HCT116 (cell line): ENCODE measurements around the gene TMEM63A. TPM values are rescaled to one million over a fixed set of nuclear protein-coding genes. Genes with fewer than 3 reads are reported as not detected.

Experiments used
- ATAC-seq: fragments of 200-7000 bp; cut with Tn5 transposase; 2 replicates; pipeline ENCODE4 v1.9.1; 2020; ENCODE audit warnings: mild to moderate bottlenecking, moderate library complexity
- BruUV-seq: library from RNA; stranded (reverse); fragments of 400-500 nt; replicated peaks from 2 replicates; lab custom pipeline; 2021; lab: Mats Ljungman, UMichigan
- CTCF ChIA-PET: fragments of 300-600 bp; sonication (Branson Sonifier 250); formaldehyde crosslinking; loops from one replicate; lab custom pipeline; 2021; ENCODE audit warnings: antibody characterized with exemption; lab: Charles Lee
- POLR2A ChIA-PET: fragments of 300-600, 350-600 bp; sonication (Branson Sonifier 250); formaldehyde crosslinking; loops from one replicate; lab custom pipeline; 2021; ENCODE audit warnings: antibody characterized with exemption; lab: Charles Lee
- RAD21 ChIA-PET, 2 experiments: fragments of 300-600 bp; sonication (Branson Sonifier 250); formaldehyde crosslinking; loops; one replicate each; lab custom pipeline; 2023; ENCODE audit warnings: low total read pairs in 2 of 2; ENCODE audit not compliant: uncharacterized antibody in 2 of 2, unreplicated experiment in 2 of 2, low non-redundant PET in 1 of 2; lab: Charles Lee
- DNase-seq: peaks from one replicate; pipeline ENCODE4 v3.0.0-alpha.2; 2010; ENCODE audit warnings: low read depth, low spot score
- H2AFZ ChIP-seq: fragments of 200-600 bp; shearing (Covaris generic), sonication (generic); 2 replicates; pipeline ENCODE4 v1.6.1; 2017; ENCODE audit warnings: low read depth, mixed run types, mixed read lengths, antibody characterized with exemption, low read length; ENCODE audit not compliant: poor library complexity, severe bottlenecking
- H3K27ac ChIP-seq: 2 replicates; pipeline ENCODE4 v1.5.1; 2012; ENCODE audit warnings: low read depth, low read length
- H3K27me3 ChIP-seq: fragments of 200-600 bp; sonication (generic); 2 replicates; pipeline ENCODE4 v1.6.1; 2016; ENCODE audit warnings: mixed run types, low read length, mixed read lengths; ENCODE audit not compliant: insufficient read depth
- H3K36me3 ChIP-seq, 2 experiments: fragments of 200-500 bp in 1 of 2; fragments of 200-600 bp in 1 of 2; sonication (Bioruptor generic) in 1 of 2; sonication (generic) in 1 of 2; 2 replicates each; pipeline versions ENCODE4 v1.5.1 to v1.6.1; 2014 to 2016; ENCODE audit warnings: low read length in 2 of 2, inconsistent platforms in 1 of 2, mixed read lengths in 1 of 2, mixed run types in 1 of 2; ENCODE audit not compliant: insufficient read depth in 2 of 2, control insufficient read depth in 1 of 2
- H3K4me1 ChIP-seq, 2 experiments: fragments of 200-600 bp in 1 of 2; sonication (generic) in 1 of 2; 2 replicates each; pipeline versions ENCODE4 v1.5.1 to v1.6.1; 2012 to 2017; ENCODE audit warnings: low read length in 2 of 2, inconsistent platforms in 1 of 2, mild to moderate bottlenecking in 1 of 2, mixed read lengths in 1 of 2, mixed run types in 1 of 2, moderate library complexity in 1 of 2; ENCODE audit not compliant: insufficient read depth in 2 of 2, control insufficient read depth in 1 of 2
- H3K4me2 ChIP-seq: fragments of 200-600 bp; sonication (generic); 2 replicates; pipeline ENCODE4 v1.6.1; 2017; ENCODE audit warnings: mixed run types, low read length, mixed read lengths
- H3K4me3 ChIP-seq, 2 experiments: fragments of 200-600 bp in 1 of 2; sonication (generic) in 1 of 2; replicated peaks in 1 of 2; 2 replicates each; pipeline ENCODE4 v1.5.1; 2011 to 2016; ENCODE audit warnings: low read length in 2 of 2, control low read depth in 1 of 2, low read depth in 1 of 2, mild to moderate bottlenecking in 1 of 2, mixed read lengths in 1 of 2, mixed run types in 1 of 2
- H3K79me2 ChIP-seq: fragments of 200-600 bp; sonication (generic); 2 replicates; pipeline ENCODE4 v1.6.1; 2017; ENCODE audit warnings: mild to moderate bottlenecking, mixed run types, low read length, moderate library complexity, mixed read lengths; ENCODE audit not compliant: insufficient read depth
- H3K9ac ChIP-seq: fragments of 200-600 bp; sonication (generic); 2 replicates; pipeline ENCODE4 v1.6.1; 2016; ENCODE audit warnings: low read length, mixed read lengths
- H3K9me2 ChIP-seq: fragments of 200-600 bp; sonication (generic), shearing (Covaris generic); 2 replicates; pipeline ENCODE4 v1.6.1; 2017; ENCODE audit warnings: mixed run types, mild to moderate bottlenecking, moderate library complexity; ENCODE audit not compliant: insufficient read depth
- H3K9me3 ChIP-seq, 2 experiments: fragments of 200-500 bp in 1 of 2; fragments of 200-600 bp in 1 of 2; sonication (Bioruptor generic) in 1 of 2; sonication (generic) in 1 of 2; 2 replicates each; pipeline ENCODE4 v1.6.1; 2014 to 2017; ENCODE audit warnings: low read length in 2 of 2, mixed read lengths in 2 of 2, inconsistent platforms in 1 of 2, low read depth in 1 of 2, mild to moderate bottlenecking in 1 of 2, mixed run types in 1 of 2, moderate library complexity in 1 of 2; ENCODE audit not compliant: control insufficient read depth in 1 of 2, insufficient read depth in 1 of 2
- H4K20me1 ChIP-seq: fragments of 200-600 bp; sonication (generic), shearing (Covaris generic); 2 replicates; pipeline ENCODE4 v1.6.1; 2017; ENCODE audit warnings: mixed run types, mild to moderate bottlenecking, moderate library complexity; ENCODE audit not compliant: insufficient read depth
- EZH2phosphoT487 ChIP-seq: fragments of 200-600 bp; IDR thresholded peaks from 2 replicates; pipeline ENCODE4 v1.6.1; 2018; ENCODE audit warnings: antibody characterized with exemption, borderline replicate concordance
- POLR2A ChIP-seq: IDR thresholded peaks from 2 replicates; pipeline ENCODE4 v1.7.0; 2011; ENCODE audit warnings: borderline replicate concordance; ENCODE audit not compliant: insufficient read depth, insufficient read length; ENCODE audit errors: extremely low read depth
- SIN3A ChIP-seq: IDR thresholded peaks from 2 replicates; pipeline ENCODE4 v1.6.1; 2012; ENCODE audit warnings: low read depth
- YY1 ChIP-seq: IDR thresholded peaks from 2 replicates; pipeline ENCODE4 v1.6.1; 2011; ENCODE audit warnings: low read length, low read depth, moderate library complexity, mild to moderate bottlenecking; ENCODE audit not compliant: insufficient replicate concordance; ENCODE audit errors: extremely low read depth
- ZNF274 ChIP-seq: fragments of 200-500 bp; sonication (Bioruptor generic); IDR thresholded peaks from 2 replicates; pipeline ENCODE4 v1.6.1; 2014; ENCODE audit warnings: mild to moderate bottlenecking, low read depth, low read length, inconsistent platforms
- intact Hi-C: fragments of 100-400 bp; cut with micrococcal nuclease; formaldehyde crosslinking; loops from 2 replicates; pipeline ENCODE4 v1.10.0; 2022
- total RNA-seq: library from RNA; stranded (reverse); gene quantifications from one replicate; pipeline ENCODE4 v1.2.1, GENCODE V29; 2021; ENCODE audit not compliant: unreplicated experiment
- TF ChIP-seq, protein P1 (sequence below), 3 experiments: fragments of 200-600 bp in 1 of 3; sonication (generic) in 1 of 3; IDR thresholded peaks in 2 of 3; conservative IDR thresholded peaks in 1 of 3; 2 replicates each; pipeline ENCODE4 v1.5.1; 2012 to 2017; ENCODE audit warnings: low read depth in 2 of 3, low read length in 2 of 3, antibody characterized with exemption in 1 of 3, borderline replicate concordance in 1 of 3, control low read depth in 1 of 3, mild to moderate bottlenecking in 1 of 3, mixed read lengths in 1 of 3, mixed run types in 1 of 3, moderate library complexity in 1 of 3; ENCODE audit not compliant: insufficient read depth in 1 of 3
- TF ChIP-seq, protein P2 (sequence below): IDR thresholded peaks from 2 replicates; pipeline ENCODE4 v1.6.1; 2012

TMEM63A gene
- total RNA-seq, 1 experiment from 2014 or later: 24.4 TPM

DNA sequence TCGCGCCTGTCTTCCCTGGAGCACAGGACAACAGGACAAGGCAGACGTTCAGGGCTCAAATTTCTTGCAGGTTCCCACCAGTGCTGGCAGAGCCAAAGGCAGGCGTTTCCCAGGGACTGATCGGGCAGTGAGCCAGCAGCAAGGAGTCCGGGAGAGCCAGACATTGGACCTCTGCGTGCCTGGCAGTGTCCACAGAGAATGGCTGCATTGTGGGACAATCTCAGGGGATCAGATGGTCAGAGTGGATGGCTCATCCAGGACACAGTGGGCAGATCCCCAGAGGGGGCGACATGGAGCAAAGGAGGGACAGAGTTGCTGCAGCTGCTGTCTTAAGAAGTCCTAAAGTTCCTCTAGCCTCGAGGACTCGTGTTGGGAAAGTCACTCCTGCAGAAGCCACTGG lies 4.6 kb downstream of the TMEM63A start:
- TF ChIP-seq, protein P1, sequence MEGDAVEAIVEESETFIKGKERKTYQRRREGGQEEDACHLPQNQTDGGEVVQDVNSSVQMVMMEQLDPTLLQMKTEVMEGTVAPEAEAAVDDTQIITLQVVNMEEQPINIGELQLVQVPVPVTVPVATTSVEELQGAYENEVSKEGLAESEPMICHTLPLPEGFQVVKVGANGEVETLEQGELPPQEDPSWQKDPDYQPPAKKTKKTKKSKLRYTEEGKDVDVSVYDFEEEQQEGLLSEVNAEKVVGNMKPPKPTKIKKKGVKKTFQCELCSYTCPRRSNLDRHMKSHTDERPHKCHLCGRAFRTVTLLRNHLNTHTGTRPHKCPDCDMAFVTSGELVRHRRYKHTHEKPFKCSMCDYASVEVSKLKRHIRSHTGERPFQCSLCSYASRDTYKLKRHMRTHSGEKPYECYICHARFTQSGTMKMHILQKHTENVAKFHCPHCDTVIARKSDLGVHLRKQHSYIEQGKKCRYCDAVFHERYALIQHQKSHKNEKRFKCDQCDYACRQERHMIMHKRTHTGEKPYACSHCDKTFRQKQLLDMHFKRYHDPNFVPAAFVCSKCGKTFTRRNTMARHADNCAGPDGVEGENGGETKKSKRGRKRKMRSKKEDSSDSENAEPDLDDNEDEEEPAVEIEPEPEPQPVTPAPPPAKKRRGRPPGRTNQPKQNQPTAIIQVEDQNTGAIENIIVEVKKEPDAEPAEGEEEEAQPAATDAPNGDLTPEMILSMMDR (IDR thresholded peaks at IDR 0.05 in 2 of 3, conservative IDR thresholded peaks at IDR 0.05 in 1 of 3; ENCODE audit: borderline replicate concordance in 1 of 3, insufficient read depth in 1 of 3, low read depth in 2 of 3, low read length in 2 of 3): peak in 2 of 3 experiments; percentile 63 to 81; a peak in 4 of 6 replicates
- no peak for TF ChIP-seq POLR2A
- Histone ChIP-seq H3K27me3 (no peaks in the 10 kb centered on the region), H3K9me3 (no peaks in the 10 kb centered on the region), H3K36me3 (peaks cover 0 to 12% of the 10 kb centered on the region in 2 experiments; a peak in 2 of 4 replicates), H3K4me3 (no peak overlapping the region), H2AFZ (no peak overlapping the region), H3K4me1 (peaks cover 52 to 77% of the 10 kb centered on the region in 2 experiments), H3K9me2 (no peaks in the 10 kb centered on the region), H3K79me2 (no peaks in the 10 kb centered on the region), H4K20me1 (no peaks in the 10 kb centered on the region), H3K9ac (no peak overlapping the region), H3K27ac (no peak overlapping the region; the same call in 1 of the 2 replicates), H3K4me2 (0 out of 2 replicates have a peak overlapping the region, but pooled peaks have one; percentile 12)
- DNase-seq (no peak), ATAC-seq (peak; percentile 28)
- intact Hi-C loops: no loop called here
- RAD21 ChIA-PET: no interaction called here
- BruUV-seq: no TSS peak
- CTCF ChIA-PET: interaction anchor here (1.8 kb wide), 1 partner anchor 34 kb away, joined by 5 read pairs; no protein-coding TSS in a partner anchor
- POLR2A ChIA-PET: no interaction called here

DNA sequence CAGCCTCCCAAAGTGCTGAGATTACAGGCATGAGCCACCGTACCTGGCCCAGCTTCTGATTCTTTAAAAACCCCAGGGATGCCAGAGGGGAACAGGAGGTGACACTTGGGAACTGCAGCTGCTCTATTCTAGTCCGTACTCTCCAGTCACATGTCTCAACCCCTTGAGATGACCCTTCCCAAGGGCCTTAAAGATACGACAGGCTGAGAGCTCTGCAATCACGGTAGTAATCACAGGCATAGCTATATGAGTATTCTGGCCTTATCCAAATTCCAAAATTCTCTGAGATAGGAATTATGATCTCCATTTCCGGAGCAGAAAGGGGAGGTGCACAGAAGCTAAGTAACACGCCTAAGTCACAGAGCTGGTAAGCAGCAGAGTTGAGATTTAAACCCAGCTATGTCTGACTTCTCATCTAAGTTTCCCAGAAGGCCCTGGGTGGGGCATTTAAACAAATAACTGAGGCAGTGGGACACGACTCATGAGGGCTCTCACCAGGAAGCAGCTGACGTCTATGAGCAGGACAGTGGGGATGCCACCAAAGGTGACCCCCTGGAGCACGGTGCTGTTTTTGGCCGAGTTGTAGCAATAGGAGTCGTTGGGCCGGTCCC lies 5.2 kb downstream of the TMEM63A start:
- Histone ChIP-seq H3K27me3 (no peaks in the 10 kb centered on the region), H3K4me1 (peaks cover 56 to 83% of the 10 kb centered on the region in 2 experiments), H2AFZ (no peak overlapping the region), H3K9me2 (no peaks in the 10 kb centered on the region), H3K36me3 (peaks cover 0 to 12% of the 10 kb centered on the region in 2 experiments; a peak in 2 of 4 replicates), H3K9me3 (no peaks in the 10 kb centered on the region)
- intact Hi-C loops: no loop called here
- CTCF ChIA-PET: interaction anchor here (0.6 to 1.8 kb wide), 2 partner anchors 29 to 34 kb away, joined by 4 to 5 read pairs; no protein-coding TSS in a partner anchor
- DNase-seq: no peak
- ATAC-seq: no peak
- no TSS peak for BruUV-seq
- TF ChIP-seq, protein P2, sequence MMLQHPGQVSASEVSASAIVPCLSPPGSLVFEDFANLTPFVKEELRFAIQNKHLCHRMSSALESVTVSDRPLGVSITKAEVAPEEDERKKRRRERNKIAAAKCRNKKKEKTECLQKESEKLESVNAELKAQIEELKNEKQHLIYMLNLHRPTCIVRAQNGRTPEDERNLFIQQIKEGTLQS: no peak
- TF ChIP-seq YY1: no peak
- TF ChIP-seq ZNF274: no peak
- TF ChIP-seq SIN3A: no peak
- no peak for TF ChIP-seq EZH2phosphoT487
- TF ChIP-seq, all 23 proteins: peak for 0
- ChIA-PET POLR2A (no interaction called here), RAD21 (no interaction called here)
- no peak overlapping the region; the same call in 1 of the 2 replicates for H3K27ac ChIP-seq
- H3K9ac ChIP-seq: no peak overlapping the region
- H3K4me2 ChIP-seq: 0 out of 2 replicates have a peak overlapping the region, but pooled peaks have one; percentile 12
- no peaks in the 10 kb centered on the region for H4K20me1 ChIP-seq
- H3K79me2 ChIP-seq: no peaks in the 10 kb centered on the region
- no peak overlapping the region for H3K4me3 ChIP-seq
